K562 (cell line): ENCODE data around the gene ETHE1. TPM values are rescaled to one million over a fixed set of nuclear protein-coding genes. Genes with fewer than 3 reads are reported as not detected.

Experiments
- DIDO1 ChIP-seq: fragments of 450-650 bp; IDR thresholded peaks from 2 replicates; pipeline ENCODE4 v1.6.1; 2016; ENCODE audit warnings: low read depth, missing biosample characterization, missing genetic modification characterization
- EHMT2 ChIP-seq: fragments of 450-650 bp; IDR thresholded peaks from 2 replicates; pipeline ENCODE4 v1.6.1; 2018; ENCODE audit warnings: antibody characterized with exemption
- FUS ChIP-seq: fragments of 200-400 bp; formaldehyde crosslinking; optimal IDR thresholded peaks from 2 replicates; pipeline ENCODE3; 2017; ENCODE audit warnings: low read depth, low read length
- GTF2E2 ChIP-seq: fragments of 200-800 bp; sonication (Bioruptor generic); IDR thresholded peaks from 2 replicates; pipeline ENCODE4 v1.6.1; 2016; ENCODE audit warnings: missing genetic modification characterization, missing compliant biosample characterization
- HDAC6 ChIP-seq: IDR thresholded peaks from 2 replicates; pipeline ENCODE4 v1.6.1; 2012; ENCODE audit warnings: low read depth, mild to moderate bottlenecking, control low read depth, inconsistent platforms, low read length, moderate library complexity
- PHB2 ChIP-seq: fragments of 450-650 bp; IDR thresholded peaks from 2 replicates; pipeline ENCODE4 v1.6.1; 2017; ENCODE audit warnings: low read depth
- POLR2AphosphoS5 ChIP-seq: IDR thresholded peaks from 2 replicates; pipeline ENCODE4 v1.6.1; 2011; ENCODE audit warnings: mild to moderate bottlenecking, low read depth, low read length, moderate library complexity; ENCODE audit not compliant: control insufficient read depth, insufficient read depth
- SIN3A ChIP-seq, 2 experiments: fragments of 150-350 bp in 1 of 2; IDR thresholded peaks; 2 replicates each; pipeline ENCODE4 v1.6.1; 2011 to 2016; ENCODE audit warnings: borderline replicate concordance in 2 of 2, low read depth in 2 of 2, low read length in 2 of 2, mild to moderate bottlenecking in 2 of 2, moderate library complexity in 2 of 2; ENCODE audit not compliant: control insufficient read depth in 1 of 2
- SMAD3 ChIP-seq: fragments of 450-650 bp; formaldehyde crosslinking; conservative IDR thresholded peaks from 2 replicates; pipeline ENCODE4 v1.4.0; 2020; ENCODE audit warnings: mild to moderate bottlenecking
- TEAD4 ChIP-seq, 2 experiments: sonication (generic) in 1 of 2; formaldehyde crosslinking in 1 of 2; IDR thresholded peaks; 2 replicates each; pipeline versions ENCODE4 v1.6.1 to v1.8.0; 2012 to 2022; ENCODE audit warnings: borderline replicate concordance in 1 of 2, inconsistent platforms in 1 of 2, low read length in 1 of 2, mild to moderate bottlenecking in 1 of 2, missing genetic modification reagents in 1 of 2
- ZBTB8A ChIP-seq: fragments of 450-650 bp; IDR thresholded peaks from 2 replicates; pipeline ENCODE4 v1.6.1; 2018; ENCODE audit warnings: mild to moderate bottlenecking, moderate library complexity; ENCODE audit not compliant: partially characterized antibody
- ZNF124 ChIP-seq: sonication (generic); formaldehyde crosslinking; IDR thresholded peaks from 2 replicates; pipeline ENCODE4 v1.8.1; 2022; ENCODE audit warnings: missing genetic modification reagents
- ZNF583 ChIP-seq: fragments of 250-450 bp; sonication (Bioruptor Pico); IDR thresholded peaks from 2 replicates; pipeline ENCODE4 v1.4.0; 2020
- ZNF785 ChIP-seq: fragments of 250-450 bp; sonication (Bioruptor Pico); IDR thresholded peaks from 2 replicates; pipeline ENCODE4 v1.4.0; 2020; ENCODE audit warnings: mild to moderate bottlenecking
- polyA plus RNA-seq, 8 experiments: library from polyadenylated mRNA; depleted of rRNA in 4 of 8; stranded (reverse) in 5 of 8; unstranded in 3 of 8; fragments of >200 nt; fragmentation: Nextera tagmentation in 2 of 8; fragmentation: Illumina TruSeq in 1 of 8; extraction: Ambion mirVana in 2 of 8; extraction: Trizol in 1 of 8; gene quantifications; 2 replicates each; pipeline versions ENCODE4 v1.2.1 to v1.2.3, GENCODE V29; 2011 to 2014; ENCODE audit warnings: inconsistent platforms in 1 of 8, missing spikeins in 1 of 8
- total RNA-seq, 7 experiments: library from RNA; depleted of rRNA in 6 of 7; stranded (reverse); fragments of >200 nt in 6 of 7; fragmentation: Illumina TruSeq in 2 of 7; extraction: Trizol in 2 of 7; gene quantifications; 2 replicates each; pipeline versions ENCODE4 v1.2.1 to v1.2.3, GENCODE V29; 2011 to 2021; ENCODE audit warnings: low replicate concordance in 1 of 7
- TF ChIP-seq, protein P1 (sequence below): sonication (generic); formaldehyde crosslinking; IDR thresholded peaks from 2 replicates; pipeline ENCODE4 v1.8.1; 2023; ENCODE audit warnings: missing genetic modification reagents, mild to moderate bottlenecking, borderline replicate concordance
- TF ChIP-seq, protein P2 (sequence below): fragments of 450-650 bp; IDR thresholded peaks from 2 replicates; pipeline ENCODE4 v1.6.1; 2018; ENCODE audit not compliant: partially characterized antibody
- TF ChIP-seq, protein P3 (sequence below): conservative IDR thresholded peaks from 2 replicates; pipeline ENCODE4 v1.6.1; 2011; ENCODE audit warnings: low read depth, mild to moderate bottlenecking, low read length; ENCODE audit not compliant: control insufficient read depth

Gene ETHE1
- total and polyA plus RNA-seq, 9 of the 15 experiments (the other 6 are each of a cell fraction or from before 2014, with no cell fraction given), result 2.9 to 21.0 (median 10.2) TPM

DNA sequence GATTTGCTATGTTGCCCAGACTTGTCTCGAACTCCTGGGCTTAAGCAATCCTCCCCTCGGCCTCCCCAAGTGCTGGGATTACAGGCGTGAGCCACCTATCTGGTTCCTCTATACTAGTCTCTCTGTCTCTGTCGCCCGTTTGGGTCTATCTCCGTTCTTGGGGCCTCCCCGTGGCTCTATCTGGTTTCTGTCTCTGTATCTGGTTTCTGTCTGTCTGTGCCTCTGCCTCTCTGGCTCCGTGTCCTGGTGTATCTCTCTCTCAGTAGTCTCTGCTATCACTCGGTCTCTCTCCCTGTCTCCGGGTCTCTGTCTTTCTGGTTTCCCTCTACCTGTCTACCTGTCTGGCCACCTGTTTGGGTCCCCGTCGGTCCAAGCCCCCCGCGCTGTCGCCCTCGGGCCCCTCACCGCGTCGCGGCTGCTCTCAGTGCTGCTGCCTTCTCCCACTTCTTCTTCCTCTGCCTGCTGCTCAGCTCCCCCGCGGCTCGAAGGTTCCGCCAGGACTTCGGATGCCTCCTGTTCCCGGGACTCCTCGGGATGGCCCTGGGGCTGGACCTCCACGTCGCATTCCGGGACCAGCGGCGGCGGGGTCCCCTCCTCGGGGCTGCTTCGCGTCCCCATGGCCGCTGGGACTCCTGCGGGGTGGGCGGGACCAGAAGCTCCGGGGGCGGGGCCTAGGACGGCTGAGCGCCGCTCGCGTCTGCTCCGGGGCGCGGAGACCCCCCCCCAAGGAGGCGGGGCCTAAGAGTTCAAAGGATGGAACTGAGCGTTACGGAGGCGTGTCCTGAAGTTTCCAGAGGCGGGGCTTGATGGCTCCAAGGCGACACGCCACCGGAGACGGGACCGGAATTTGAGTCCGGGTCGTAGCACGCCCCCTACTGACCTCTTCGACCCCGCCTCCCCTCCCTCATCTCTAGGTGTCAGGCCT is 23.2 kb downstream of the ETHE1 start (continued):
- no peak for TF ChIP-seq PHB2
- TF ChIP-seq, protein P1, sequence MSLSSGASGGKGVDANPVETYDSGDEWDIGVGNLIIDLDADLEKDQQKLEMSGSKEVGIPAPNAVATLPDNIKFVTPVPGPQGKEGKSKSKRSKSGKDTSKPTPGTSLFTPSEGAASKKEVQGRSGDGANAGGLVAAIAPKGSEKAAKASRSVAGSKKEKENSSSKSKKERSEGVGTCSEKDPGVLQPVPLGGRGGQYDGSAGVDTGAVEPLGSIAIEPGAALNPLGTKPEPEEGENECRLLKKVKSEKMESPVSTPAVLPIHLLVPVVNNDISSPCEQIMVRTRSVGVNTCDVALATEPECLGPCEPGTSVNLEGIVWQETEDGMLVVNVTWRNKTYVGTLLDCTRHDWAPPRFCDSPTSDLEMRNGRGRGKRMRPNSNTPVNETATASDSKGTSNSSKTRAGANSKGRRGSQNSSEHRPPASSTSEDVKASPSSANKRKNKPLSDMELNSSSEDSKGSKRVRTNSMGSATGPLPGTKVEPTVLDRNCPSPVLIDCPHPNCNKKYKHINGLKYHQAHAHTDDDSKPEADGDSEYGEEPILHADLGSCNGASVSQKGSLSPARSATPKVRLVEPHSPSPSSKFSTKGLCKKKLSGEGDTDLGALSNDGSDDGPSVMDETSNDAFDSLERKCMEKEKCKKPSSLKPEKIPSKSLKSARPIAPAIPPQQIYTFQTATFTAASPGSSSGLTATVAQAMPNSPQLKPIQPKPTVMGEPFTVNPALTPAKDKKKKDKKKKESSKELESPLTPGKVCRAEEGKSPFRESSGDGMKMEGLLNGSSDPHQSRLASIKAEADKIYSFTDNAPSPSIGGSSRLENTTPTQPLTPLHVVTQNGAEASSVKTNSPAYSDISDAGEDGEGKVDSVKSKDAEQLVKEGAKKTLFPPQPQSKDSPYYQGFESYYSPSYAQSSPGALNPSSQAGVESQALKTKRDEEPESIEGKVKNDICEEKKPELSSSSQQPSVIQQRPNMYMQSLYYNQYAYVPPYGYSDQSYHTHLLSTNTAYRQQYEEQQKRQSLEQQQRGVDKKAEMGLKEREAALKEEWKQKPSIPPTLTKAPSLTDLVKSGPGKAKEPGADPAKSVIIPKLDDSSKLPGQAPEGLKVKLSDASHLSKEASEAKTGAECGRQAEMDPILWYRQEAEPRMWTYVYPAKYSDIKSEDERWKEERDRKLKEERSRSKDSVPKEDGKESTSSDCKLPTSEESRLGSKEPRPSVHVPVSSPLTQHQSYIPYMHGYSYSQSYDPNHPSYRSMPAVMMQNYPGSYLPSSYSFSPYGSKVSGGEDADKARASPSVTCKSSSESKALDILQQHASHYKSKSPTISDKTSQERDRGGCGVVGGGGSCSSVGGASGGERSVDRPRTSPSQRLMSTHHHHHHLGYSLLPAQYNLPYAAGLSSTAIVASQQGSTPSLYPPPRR (CRISPR knock-in tag), result no peak
- TF ChIP-seq, protein P2, sequence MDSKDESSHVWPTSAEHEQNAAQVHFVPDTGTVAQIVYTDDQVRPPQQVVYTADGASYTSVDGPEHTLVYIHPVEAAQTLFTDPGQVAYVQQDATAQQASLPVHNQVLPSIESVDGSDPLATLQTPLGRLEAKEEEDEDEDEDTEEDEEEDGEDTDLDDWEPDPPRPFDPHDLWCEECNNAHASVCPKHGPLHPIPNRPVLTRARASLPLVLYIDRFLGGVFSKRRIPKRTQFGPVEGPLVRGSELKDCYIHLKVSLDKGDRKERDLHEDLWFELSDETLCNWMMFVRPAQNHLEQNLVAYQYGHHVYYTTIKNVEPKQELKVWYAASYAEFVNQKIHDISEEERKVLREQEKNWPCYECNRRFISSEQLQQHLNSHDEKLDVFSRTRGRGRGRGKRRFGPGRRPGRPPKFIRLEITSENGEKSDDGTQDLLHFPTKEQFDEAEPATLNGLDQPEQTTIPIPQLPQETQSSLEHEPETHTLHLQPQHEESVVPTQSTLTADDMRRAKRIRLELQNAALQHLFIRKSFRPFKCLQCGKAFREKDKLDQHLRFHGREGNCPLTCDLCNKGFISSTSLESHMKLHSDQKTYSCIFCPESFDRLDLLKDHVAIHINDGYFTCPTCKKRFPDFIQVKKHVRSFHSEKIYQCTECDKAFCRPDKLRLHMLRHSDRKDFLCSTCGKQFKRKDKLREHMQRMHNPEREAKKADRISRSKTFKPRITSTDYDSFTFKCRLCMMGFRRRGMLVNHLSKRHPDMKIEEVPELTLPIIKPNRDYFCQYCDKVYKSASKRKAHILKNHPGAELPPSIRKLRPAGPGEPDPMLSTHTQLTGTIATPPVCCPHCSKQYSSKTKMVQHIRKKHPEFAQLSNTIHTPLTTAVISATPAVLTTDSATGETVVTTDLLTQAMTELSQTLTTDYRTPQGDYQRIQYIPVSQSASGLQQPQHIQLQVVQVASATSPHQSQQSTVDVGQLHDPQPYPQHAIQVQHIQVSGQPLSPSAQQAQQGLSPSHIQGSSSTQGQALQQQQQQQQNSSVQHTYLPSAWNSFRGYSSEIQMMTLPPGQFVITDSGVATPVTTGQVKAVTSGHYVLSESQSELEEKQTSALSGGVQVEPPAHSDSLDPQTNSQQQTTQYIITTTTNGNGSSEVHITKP, result no peak
- TF ChIP-seq, protein P3, sequence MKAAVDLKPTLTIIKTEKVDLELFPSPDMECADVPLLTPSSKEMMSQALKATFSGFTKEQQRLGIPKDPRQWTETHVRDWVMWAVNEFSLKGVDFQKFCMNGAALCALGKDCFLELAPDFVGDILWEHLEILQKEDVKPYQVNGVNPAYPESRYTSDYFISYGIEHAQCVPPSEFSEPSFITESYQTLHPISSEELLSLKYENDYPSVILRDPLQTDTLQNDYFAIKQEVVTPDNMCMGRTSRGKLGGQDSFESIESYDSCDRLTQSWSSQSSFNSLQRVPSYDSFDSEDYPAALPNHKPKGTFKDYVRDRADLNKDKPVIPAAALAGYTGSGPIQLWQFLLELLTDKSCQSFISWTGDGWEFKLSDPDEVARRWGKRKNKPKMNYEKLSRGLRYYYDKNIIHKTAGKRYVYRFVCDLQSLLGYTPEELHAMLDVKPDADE, result 0 out of 2 replicates have a peak, but pooled peaks have one; percentile 42
- no peak for TF ChIP-seq ZNF785 (CRISPR knock-in tag)
- TF ChIP-seq DIDO1 (tag), result no peak
- TF ChIP-seq TEAD4 (IDR thresholded peaks at IDR 0.05; ENCODE audit: low read length), result no peak
- TF ChIP-seq TEAD4 (CRISPR knock-in tag; IDR thresholded peaks at IDR 0.05; ENCODE audit: borderline replicate concordance), result no peak
- TF ChIP-seq SIN3A (IDR thresholded peaks at IDR 0.05; ENCODE audit: borderline replicate concordance in 2 of 2, control insufficient read depth in 1 of 2, low read depth in 2 of 2, low read length in 2 of 2), result no peak
- TF ChIP-seq ZNF124 (CRISPR knock-in tag), result no peak
- no peak for TF ChIP-seq HDAC6
- TF ChIP-seq FUS, result no peak
- TF ChIP-seq ZBTB8A, result no peak
- TF ChIP-seq POLR2AphosphoS5, result no peak
- TF ChIP-seq SMAD3 (CRISPR knock-in tag), result no peak
- TF ChIP-seq GTF2E2 (tag), result no peak
- TF ChIP-seq ZNF583, result no peak
- peak; percentile 28; the same call in 1 of the 2 replicates for TF ChIP-seq EHMT2
